Osteoblast (primary cell): ENCODE data around the gene MPRIP. TPM values are rescaled to one million over a fixed set of nuclear protein-coding genes. Genes with fewer than 3 reads are reported as not detected.
A peak's percentile ranks its signal among the peaks of the same experiment; 100 is the strongest.
"Not testable (repeated sequence)": the region's sequence is repeated elsewhere in the genome, so short reads cannot be mapped to it uniquely, and the experiment has no call there.

Experiments
- DNase-seq: peaks from one replicate; pipeline ENCODE4 v3.0.0; 2011; ENCODE audit warnings: low spot score, mixed read lengths; ENCODE audit not compliant: insufficient read length; ENCODE audit errors: missing footprints
- H2AFZ ChIP-seq: 2 replicates; pipeline ENCODE4 v1.6.0; 2011; ENCODE audit warnings: mild to moderate bottlenecking, low read length
- H3K27ac ChIP-seq: 2 replicates; pipeline ENCODE4 v1.5.1; 2011; ENCODE audit warnings: mild to moderate bottlenecking, low read depth, low read length, moderate library complexity
- H3K27me3 ChIP-seq: 2 replicates; pipeline ENCODE4 v1.6.0; 2012; ENCODE audit warnings: mild to moderate bottlenecking, control low read depth, inconsistent platforms, low read length, moderate library complexity; ENCODE audit not compliant: insufficient read depth
- H3K36me3 ChIP-seq: 2 replicates; pipeline ENCODE4 v1.5.1; 2011; ENCODE audit warnings: mild to moderate bottlenecking, low read length, control low read depth, moderate library complexity; ENCODE audit not compliant: insufficient read depth
- H3K4me1 ChIP-seq: 2 replicates; pipeline ENCODE4 v1.5.1; 2011; ENCODE audit warnings: mild to moderate bottlenecking, low read length, control low read depth, moderate library complexity; ENCODE audit not compliant: insufficient read depth
- H3K4me2 ChIP-seq: 2 replicates; pipeline ENCODE4 v1.6.0; 2011; ENCODE audit warnings: mild to moderate bottlenecking, low read length; ENCODE audit not compliant: insufficient read depth
- H3K4me3 ChIP-seq: fragments of 200-600 bp; sonication (generic); 3 replicates; pipeline ENCODE4 v1.5.1; 2012; ENCODE audit warnings: mild to moderate bottlenecking, low read length, inconsistent platforms; ENCODE audit not compliant: insufficient read depth
- H3K79me2 ChIP-seq: 2 replicates; pipeline ENCODE4 v1.6.0; 2012; ENCODE audit warnings: mild to moderate bottlenecking, low read length, control low read depth, inconsistent platforms; ENCODE audit not compliant: insufficient read depth
- H3K9me3 ChIP-seq: 2 replicates; pipeline ENCODE4 v1.5.1; 2011; ENCODE audit warnings: low read depth, low read length, control low read depth
- H4K20me1 ChIP-seq: 2 replicates; pipeline ENCODE4 v1.6.0; 2012; ENCODE audit warnings: mild to moderate bottlenecking, low read length, control low read depth; ENCODE audit not compliant: insufficient read depth
- CTCF ChIP-seq: IDR thresholded peaks from 2 replicates; pipeline ENCODE4 v1.5.1; 2011; ENCODE audit warnings: mild to moderate bottlenecking, low read depth, low read length, moderate library complexity; ENCODE audit errors: extremely low read depth
- total RNA-seq: library from RNA; depleted of rRNA; stranded (reverse); fragments of >200 nt; gene quantifications from 2 replicates; pipeline ENCODE4 v1.2.3, GENCODE V29; 2012

The MPRIP gene
- total RNA-seq, 1 donor: 149 TPM

GRCh38 chr17:17001874-17002520 is 40.3 kb upstream of the MPRIP start:
- H3K4me1 ChIP-seq: peaks cover 9% of the 10 kb centered on the region
- no peak overlapping the region for H3K4me3 ChIP-seq
- H3K79me2 ChIP-seq: no peaks in the 10 kb centered on the region
- H4K20me1 ChIP-seq: no peaks in the 10 kb centered on the region
- no peaks in the 10 kb centered on the region for H3K36me3 ChIP-seq
- no peak overlapping the region for H3K27ac ChIP-seq
- peaks cover 3% of the 10 kb centered on the region for H3K27me3 ChIP-seq
- DNase-seq: peak; percentile 97
- H3K9me3 ChIP-seq: no peaks in the 10 kb centered on the region
- TF ChIP-seq CTCF: peak; percentile 87
- H2AFZ ChIP-seq: no peak overlapping the region
- H3K4me2 ChIP-seq: no peak overlapping the region

- H3K4me3 ChIP-seq, H3K4me2 ChIP-seq, H3K9me3 ChIP-seq, H3K4me1 ChIP-seq, H3K36me3 ChIP-seq, H3K27ac ChIP-seq, H3K27me3 ChIP-seq, H3K79me2 ChIP-seq, H4K20me1 ChIP-seq, H2AFZ ChIP-seq: not testable (repeated sequence)
- DNase-seq: peak; percentile 21
Observed at GRCh38 chr17:17002731-17003715, 39.2 kb upstream of the MPRIP start.

- Histone ChIP-seq H3K4me1 (peaks cover 9% of the 10 kb centered on the region), H3K4me3 (no peak overlapping the region), H3K27me3 (peaks cover 3% of the 10 kb centered on the region), H3K27ac (no peak overlapping the region), H3K4me2 (peak overlapping the region; percentile 24), H3K79me2 (no peaks in the 10 kb centered on the region), H3K36me3 (no peaks in the 10 kb centered on the region), H3K9me3 (no peaks in the 10 kb centered on the region), H2AFZ (no peak overlapping the region), H4K20me1 (no peaks in the 10 kb centered on the region)
- DNase-seq: peak; percentile 55
- TF ChIP-seq CTCF: no peak
Observed at GRCh38 chr17:17004251-17004996, 37.8 kb upstream of the MPRIP start.

GRCh38 chr17:17004997-17005614 is 37.2 kb upstream of the MPRIP start:
- not testable (repeated sequence) for H3K4me3 ChIP-seq, H3K36me3 ChIP-seq, H3K27me3 ChIP-seq, H4K20me1 ChIP-seq, H3K79me2 ChIP-seq, H3K27ac ChIP-seq, H3K9me3 ChIP-seq, H2AFZ ChIP-seq
- peak; percentile 76 for DNase-seq
- peaks cover 14% of the 10 kb centered on the region for H3K4me1 ChIP-seq
- peak overlapping the region; percentile 24 for H3K4me2 ChIP-seq

- not testable (repeated sequence) for DNase-seq, H3K36me3 ChIP-seq, H4K20me1 ChIP-seq, H3K27ac ChIP-seq, H3K79me2 ChIP-seq, H3K4me3 ChIP-seq, H2AFZ ChIP-seq, H3K4me2 ChIP-seq, H3K27me3 ChIP-seq, H3K9me3 ChIP-seq
- peaks cover 14% of the 10 kb centered on the region for H3K4me1 ChIP-seq
Observed at GRCh38 chr17:17007891-17008290, 34.4 kb upstream of the MPRIP start.

GRCh38 chr17:17008621-17009397 is 33.4 kb upstream of the MPRIP start:
- not testable (repeated sequence) for H3K79me2 ChIP-seq, H3K27ac ChIP-seq, DNase-seq, H3K36me3 ChIP-seq, H3K4me3 ChIP-seq, H3K9me3 ChIP-seq, H3K4me2 ChIP-seq, H4K20me1 ChIP-seq, H3K27me3 ChIP-seq, H2AFZ ChIP-seq
- peaks cover 14% of the 10 kb centered on the region for H3K4me1 ChIP-seq
